ENCODE measurements around the gene ZSWIM3.

The ZSWIM3 gene

DNA sequence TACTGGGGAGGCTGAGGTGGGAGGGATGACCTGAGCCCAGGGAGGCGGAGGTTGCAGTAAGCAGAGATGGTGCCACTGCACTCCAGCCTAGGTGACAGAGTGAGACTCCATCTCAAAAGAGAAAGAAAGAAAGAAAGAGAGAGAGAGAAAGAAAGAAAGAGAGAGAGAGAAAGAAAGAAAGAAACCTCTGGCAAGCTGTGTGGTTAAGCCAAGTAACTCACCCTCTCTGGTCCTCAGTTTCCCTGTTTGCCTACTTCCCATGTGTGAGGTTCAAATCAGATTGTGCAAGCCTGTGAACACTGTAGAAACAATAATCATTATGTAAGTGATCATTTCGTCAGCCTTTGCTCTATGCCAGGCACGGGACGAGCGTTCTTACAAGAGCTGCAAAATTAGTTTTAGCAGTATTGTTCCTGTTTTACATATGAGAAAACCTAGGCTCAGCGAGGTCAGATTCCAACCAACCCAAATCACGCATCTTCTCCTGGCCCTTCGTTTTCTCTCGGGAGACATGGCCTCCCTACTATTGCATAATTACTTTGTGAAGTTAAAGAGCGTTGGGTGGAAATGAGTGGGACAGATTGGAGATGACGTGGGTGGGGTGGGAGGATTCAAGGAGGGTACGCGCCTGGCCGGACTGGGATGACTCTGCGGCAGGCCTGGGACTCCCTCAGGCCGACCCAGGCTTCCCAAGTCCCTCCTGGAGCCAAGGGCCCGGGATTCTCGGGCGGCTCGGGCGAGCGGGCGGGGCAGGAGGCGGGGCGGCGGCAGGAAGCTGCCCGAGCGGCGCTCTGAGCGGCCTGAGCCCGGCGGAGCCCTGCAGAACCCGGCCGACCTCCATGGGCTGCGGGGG lies 24.2 kb upstream of the ZSWIM3 start, which contains the start of gene SNX21:
Gene SNX21 (plus strand): TSS at position 770 of the 853 bp plus-strand sequence. CDS start 121 bp downstream, outside the sequence.
- H3K4me3 ChIP-seq (ENCODE audit: insufficient read depth, low read depth, low read length): peak within 1 kb of the TSS; percentile 63
- WGBS, 2 experiments: 14 to 17% methylated on average over 35 of the region's 35 CpGs
- no peaks in the 10 kb centered on the region for H3K27me3 ChIP-seq (ENCODE audit: control insufficient read depth, insufficient read depth, low read length, poor library complexity, severe bottlenecking)
- peaks cover 5% of the 10 kb centered on the region for H3K4me1 ChIP-seq (ENCODE audit: control insufficient read depth, insufficient read depth, low read length)
- peak within 1 kb of the TSS; percentile 30 for H3K27ac ChIP-seq (ENCODE audit: insufficient read depth, low read depth, low read length, poor library complexity, severe bottlenecking)
- no peaks in the 10 kb centered on the region for H3K9me3 ChIP-seq (ENCODE audit: control insufficient read depth, low read length)
- peaks cover 2% of the 10 kb centered on the region for H3K36me3 ChIP-seq (ENCODE audit: control insufficient read depth, insufficient read depth, low read length)

DNA sequence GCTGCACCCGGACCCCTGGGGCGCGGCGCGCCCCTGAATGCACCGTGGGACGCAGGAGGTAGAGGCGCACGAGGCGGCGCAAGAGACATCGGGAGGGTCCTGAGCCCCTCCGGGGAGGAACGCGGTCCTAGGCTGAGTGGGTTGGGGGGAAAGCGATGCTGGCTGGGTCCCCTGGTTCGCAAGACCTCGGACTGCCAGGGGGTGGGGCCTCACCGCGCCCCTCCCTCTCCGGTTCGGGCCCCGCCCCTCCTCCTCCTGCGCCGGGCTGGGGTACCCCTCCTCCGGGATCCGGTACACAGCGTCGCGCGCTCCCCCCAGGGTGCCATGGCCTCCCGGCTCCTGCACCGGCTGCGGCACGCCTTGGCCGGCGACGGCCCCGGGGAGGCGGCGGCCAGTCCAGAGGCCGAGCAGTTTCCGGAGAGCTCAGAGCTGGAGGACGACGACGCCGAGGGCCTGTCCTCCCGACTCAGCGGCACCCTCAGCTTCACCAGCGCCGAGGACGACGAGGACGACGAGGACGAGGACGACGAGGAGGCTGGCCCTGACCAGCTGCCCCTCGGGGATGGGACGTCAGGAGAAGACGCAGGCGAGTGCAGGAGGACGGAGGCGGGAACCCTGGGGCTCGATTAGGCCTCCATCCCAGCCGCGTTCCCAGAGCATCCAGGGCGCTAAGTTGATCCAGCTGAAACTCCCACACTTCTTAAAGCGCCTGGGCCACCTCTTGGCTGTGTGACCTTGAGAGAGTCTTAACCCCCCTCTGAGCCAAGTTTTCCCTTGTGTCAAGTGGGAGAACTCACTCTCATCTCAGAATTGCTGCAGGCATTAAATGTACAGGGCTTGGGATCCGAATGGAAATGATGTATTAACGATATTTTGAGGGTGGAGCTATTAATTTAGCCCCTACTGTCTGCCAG lies 23.3 kb upstream of the ZSWIM3 start:
- Histone ChIP-seq H3K27ac (ENCODE audit: insufficient read depth, low read depth, low read length, poor library complexity, severe bottlenecking) (peak overlapping the region; percentile 30), H3K36me3 (ENCODE audit: control insufficient read depth, insufficient read depth, low read length) (peaks cover 2% of the 10 kb centered on the region), H3K27me3 (ENCODE audit: control insufficient read depth, insufficient read depth, low read length, poor library complexity, severe bottlenecking) (no peaks in the 10 kb centered on the region), H3K4me3 (ENCODE audit: insufficient read depth, low read depth, low read length) (peak overlapping the region; percentile 63), H3K4me1 (ENCODE audit: control insufficient read depth, insufficient read depth, low read length) (no peaks in the 10 kb centered on the region), H3K9me3 (ENCODE audit: control insufficient read depth, low read length) (no peaks in the 10 kb centered on the region)
- 5 to 6% methylated on average over 71 of the region's 71 CpGs for WGBS, 2 experiments

DNA sequence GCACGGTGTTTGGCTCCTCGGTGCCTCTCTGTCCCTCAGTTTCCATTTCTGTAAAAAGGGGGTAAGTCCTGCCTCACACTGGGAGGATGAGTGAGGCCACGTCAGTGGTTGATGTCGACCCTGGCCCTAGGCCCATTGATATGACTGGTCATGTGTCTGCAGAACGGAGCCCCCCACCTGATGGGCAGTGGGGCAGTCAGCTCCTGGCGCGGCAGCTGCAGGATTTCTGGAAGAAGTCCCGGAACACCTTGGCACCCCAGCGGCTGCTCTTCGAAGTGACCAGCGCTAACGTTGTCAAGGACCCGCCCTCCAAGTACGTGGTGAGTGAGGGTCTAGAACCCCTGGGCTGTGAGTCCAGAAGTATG lies 22.6 kb upstream of the ZSWIM3 start:
- H3K4me3 ChIP-seq (ENCODE audit: insufficient read depth, low read depth, low read length): peak overlapping the region; percentile 63
- no peaks in the 10 kb centered on the region for H3K4me1 ChIP-seq (ENCODE audit: control insufficient read depth, insufficient read depth, low read length)
- H3K27ac ChIP-seq (ENCODE audit: insufficient read depth, low read depth, low read length, poor library complexity, severe bottlenecking): no peak overlapping the region
- peaks cover 2% of the 10 kb centered on the region for H3K36me3 ChIP-seq (ENCODE audit: control insufficient read depth, insufficient read depth, low read length)
- WGBS, 2 experiments: 92 to 93% methylated on average over 14 of the region's 14 CpGs
- H3K27me3 ChIP-seq (ENCODE audit: control insufficient read depth, insufficient read depth, low read length, poor library complexity, severe bottlenecking): no peaks in the 10 kb centered on the region
- H3K9me3 ChIP-seq (ENCODE audit: control insufficient read depth, low read length): no peaks in the 10 kb centered on the region

DNA sequence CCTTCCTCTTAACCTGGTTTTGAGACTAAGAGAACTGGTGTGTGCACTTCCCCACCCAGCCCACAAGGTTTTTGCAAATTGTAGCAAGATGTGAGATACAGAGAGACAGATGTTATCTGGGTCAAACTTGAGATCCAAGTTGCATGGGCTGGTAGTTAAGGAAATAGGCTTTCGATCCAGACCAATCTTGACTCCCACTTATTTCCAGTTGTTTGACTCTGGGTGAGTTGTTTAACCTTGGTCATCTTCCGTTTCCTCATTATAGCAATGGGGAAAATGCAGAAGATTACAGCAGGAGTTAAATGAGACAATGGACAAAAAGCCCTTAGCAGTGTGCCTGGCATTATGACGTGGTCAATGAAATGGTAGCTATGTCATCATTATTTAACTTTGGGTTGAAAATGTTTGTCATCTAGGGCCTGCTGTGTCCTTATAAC lies 22.1 kb upstream of the ZSWIM3 start:
- Histone ChIP-seq H3K27me3 (ENCODE audit: control insufficient read depth, insufficient read depth, low read length, poor library complexity, severe bottlenecking) (no peaks in the 10 kb centered on the region), H3K4me1 (ENCODE audit: control insufficient read depth, insufficient read depth, low read length) (no peaks in the 10 kb centered on the region), H3K4me3 (ENCODE audit: insufficient read depth, low read depth, low read length) (no peak overlapping the region), H3K36me3 (ENCODE audit: control insufficient read depth, insufficient read depth, low read length) (peaks cover 2% of the 10 kb centered on the region), H3K9me3 (ENCODE audit: control insufficient read depth, low read length) (no peaks in the 10 kb centered on the region), H3K27ac (ENCODE audit: insufficient read depth, low read depth, low read length, poor library complexity, severe bottlenecking) (no peak overlapping the region)
- 95 to 97% methylated on average over 3 of the region's 3 CpGs for WGBS, 2 experiments

DNA sequence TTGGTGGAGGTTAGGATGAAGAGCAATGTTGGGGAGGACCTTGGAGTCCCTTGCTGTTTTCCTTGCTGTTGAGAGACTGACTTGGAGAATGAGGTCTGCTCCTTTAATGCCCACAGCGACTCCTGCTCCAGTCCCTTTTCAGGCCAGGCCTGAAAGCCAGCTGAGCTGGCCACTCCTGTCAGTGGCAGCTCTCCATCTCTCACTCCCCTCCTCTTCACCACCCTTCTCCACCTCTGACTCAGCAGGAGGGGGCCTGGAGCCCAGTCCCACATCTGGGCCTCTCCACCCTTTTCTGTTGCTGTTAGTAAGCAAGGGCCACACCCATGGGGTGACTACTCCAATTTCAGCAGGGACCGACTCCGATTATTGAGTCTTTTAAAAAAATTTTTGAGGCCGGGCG lies 21.6 kb upstream of the ZSWIM3 start:
- no peaks in the 10 kb centered on the region for H3K4me1 ChIP-seq (ENCODE audit: control insufficient read depth, insufficient read depth, low read length)
- H3K27ac ChIP-seq (ENCODE audit: insufficient read depth, low read depth, low read length, poor library complexity, severe bottlenecking): no peak overlapping the region
- no peak overlapping the region for H3K4me3 ChIP-seq (ENCODE audit: insufficient read depth, low read depth, low read length)
- H3K36me3 ChIP-seq (ENCODE audit: control insufficient read depth, insufficient read depth, low read length): peaks cover 2% of the 10 kb centered on the region
- no peaks in the 10 kb centered on the region for H3K9me3 ChIP-seq (ENCODE audit: control insufficient read depth, low read length)
- WGBS, 2 experiments: 84 to 90% methylated on average over 5 of the region's 5 CpGs
- H3K27me3 ChIP-seq (ENCODE audit: control insufficient read depth, insufficient read depth, low read length, poor library complexity, severe bottlenecking): no peaks in the 10 kb centered on the region

DNA sequence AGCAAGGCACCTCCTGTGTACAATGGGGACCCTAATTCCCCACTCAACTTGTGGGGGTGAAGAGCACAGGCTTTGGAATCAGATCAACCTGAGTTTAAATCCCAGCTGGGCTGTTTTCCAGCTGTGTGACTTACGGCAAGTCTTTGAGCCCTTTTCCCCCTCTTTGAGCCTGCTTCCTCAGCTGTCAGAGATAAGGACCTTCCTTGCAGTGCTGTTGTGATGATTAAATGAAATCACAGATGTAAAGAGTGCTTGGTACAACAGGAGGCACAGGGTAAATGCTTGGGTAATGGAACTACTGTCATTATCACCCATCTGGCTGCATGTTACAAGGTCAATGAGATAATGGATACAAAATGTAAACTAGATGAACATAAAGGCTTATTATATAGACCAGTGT lies 20.6 kb upstream of the ZSWIM3 start:
- H3K27ac ChIP-seq (ENCODE audit: insufficient read depth, low read depth, low read length, poor library complexity, severe bottlenecking): no peak overlapping the region
- peaks cover 7% of the 10 kb centered on the region for H3K36me3 ChIP-seq (ENCODE audit: control insufficient read depth, insufficient read depth, low read length)
- H3K27me3 ChIP-seq (ENCODE audit: control insufficient read depth, insufficient read depth, low read length, poor library complexity, severe bottlenecking): no peaks in the 10 kb centered on the region
- 69 to 88% methylated on average over 1 of the region's 1 CpG for WGBS, 2 experiments
- H3K4me1 ChIP-seq (ENCODE audit: control insufficient read depth, insufficient read depth, low read length): no peaks in the 10 kb centered on the region
- no peaks in the 10 kb centered on the region for H3K9me3 ChIP-seq (ENCODE audit: control insufficient read depth, low read length)
- H3K4me3 ChIP-seq (ENCODE audit: insufficient read depth, low read depth, low read length): no peak overlapping the region

DNA sequence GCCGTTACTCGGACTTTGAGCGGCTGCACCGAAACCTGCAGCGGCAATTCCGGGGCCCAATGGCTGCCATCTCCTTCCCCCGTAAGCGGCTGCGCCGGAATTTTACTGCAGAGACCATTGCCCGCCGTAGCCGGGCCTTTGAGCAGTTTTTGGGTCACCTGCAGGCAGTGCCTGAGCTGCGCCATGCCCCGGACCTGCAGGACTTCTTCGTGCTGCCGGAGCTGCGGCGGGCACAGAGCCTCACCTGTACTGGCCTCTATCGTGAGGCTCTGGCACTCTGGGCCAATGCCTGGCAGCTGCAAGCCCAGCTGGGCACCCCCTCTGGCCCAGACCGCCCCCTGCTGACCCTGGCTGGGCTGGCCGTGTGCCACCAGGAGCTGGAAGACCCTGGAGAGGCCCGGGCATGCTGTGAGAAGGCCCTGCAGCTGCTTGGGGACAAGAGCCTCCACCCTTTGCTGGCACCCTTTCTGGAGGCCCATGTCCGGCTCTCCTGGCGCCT lies 16.7 kb upstream of the ZSWIM3 start:
- Histone ChIP-seq H3K27me3 (ENCODE audit: control insufficient read depth, insufficient read depth, low read length, poor library complexity, severe bottlenecking) (no peaks in the 10 kb centered on the region), H3K4me1 (ENCODE audit: control insufficient read depth, insufficient read depth, low read length) (no peaks in the 10 kb centered on the region), H3K9me3 (ENCODE audit: control insufficient read depth, low read length) (no peaks in the 10 kb centered on the region), H3K27ac (ENCODE audit: insufficient read depth, low read depth, low read length, poor library complexity, severe bottlenecking) (no peak overlapping the region), H3K36me3 (ENCODE audit: control insufficient read depth, insufficient read depth, low read length) (peaks cover 21% of the 10 kb centered on the region), H3K4me3 (ENCODE audit: insufficient read depth, low read depth, low read length) (no peak overlapping the region)
- WGBS, 2 experiments: 93% methylated on average over 25 of the region's 25 CpGs

DNA sequence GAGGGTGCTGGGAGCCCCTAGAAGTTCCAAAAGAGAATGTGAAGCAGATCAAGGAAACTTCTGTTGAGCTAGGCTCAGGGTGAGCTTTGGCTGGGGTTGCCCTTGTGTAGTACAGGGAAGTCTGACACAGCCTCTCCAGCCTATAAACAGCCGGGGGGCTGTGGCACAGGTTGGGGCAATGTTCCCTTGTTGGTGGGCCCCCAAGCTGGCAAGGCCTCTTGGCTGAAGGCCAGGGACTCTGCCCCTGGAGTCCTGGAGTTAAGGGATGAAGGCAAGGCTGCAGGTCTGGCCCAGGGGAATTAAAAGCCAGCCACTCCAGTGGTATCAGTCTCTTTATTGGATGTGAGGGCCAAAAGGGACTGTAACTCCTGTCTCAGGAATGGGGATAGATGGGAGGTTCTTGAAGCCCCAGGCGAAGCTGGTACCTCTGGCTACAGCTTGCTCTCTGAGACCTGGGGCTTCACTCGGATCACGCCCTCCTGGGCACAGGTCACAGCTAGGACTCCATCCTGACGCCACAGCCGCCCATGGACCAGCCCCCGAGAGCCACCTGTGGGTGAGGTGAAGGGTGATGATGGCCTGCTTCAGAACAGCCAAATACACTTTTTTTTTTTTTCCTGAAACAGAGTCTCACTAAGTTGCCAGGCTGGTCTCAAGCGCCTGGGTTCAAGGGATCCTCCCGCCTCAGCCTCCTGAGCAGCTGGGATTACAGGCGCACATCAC lies 15.8 kb upstream of the ZSWIM3 start:
- WGBS, 2 experiments: 93% methylated on average over 10 of the region's 10 CpGs
- peaks cover 21% of the 10 kb centered on the region for H3K36me3 ChIP-seq (ENCODE audit: control insufficient read depth, insufficient read depth, low read length)
- no peaks in the 10 kb centered on the region for H3K9me3 ChIP-seq (ENCODE audit: control insufficient read depth, low read length)
- no peaks in the 10 kb centered on the region for H3K27me3 ChIP-seq (ENCODE audit: control insufficient read depth, insufficient read depth, low read length, poor library complexity, severe bottlenecking)
- no peak overlapping the region for H3K27ac ChIP-seq (ENCODE audit: insufficient read depth, low read depth, low read length, poor library complexity, severe bottlenecking)
- H3K4me1 ChIP-seq (ENCODE audit: control insufficient read depth, insufficient read depth, low read length): no peaks in the 10 kb centered on the region
- no peak overlapping the region for H3K4me3 ChIP-seq (ENCODE audit: insufficient read depth, low read depth, low read length)

DNA sequence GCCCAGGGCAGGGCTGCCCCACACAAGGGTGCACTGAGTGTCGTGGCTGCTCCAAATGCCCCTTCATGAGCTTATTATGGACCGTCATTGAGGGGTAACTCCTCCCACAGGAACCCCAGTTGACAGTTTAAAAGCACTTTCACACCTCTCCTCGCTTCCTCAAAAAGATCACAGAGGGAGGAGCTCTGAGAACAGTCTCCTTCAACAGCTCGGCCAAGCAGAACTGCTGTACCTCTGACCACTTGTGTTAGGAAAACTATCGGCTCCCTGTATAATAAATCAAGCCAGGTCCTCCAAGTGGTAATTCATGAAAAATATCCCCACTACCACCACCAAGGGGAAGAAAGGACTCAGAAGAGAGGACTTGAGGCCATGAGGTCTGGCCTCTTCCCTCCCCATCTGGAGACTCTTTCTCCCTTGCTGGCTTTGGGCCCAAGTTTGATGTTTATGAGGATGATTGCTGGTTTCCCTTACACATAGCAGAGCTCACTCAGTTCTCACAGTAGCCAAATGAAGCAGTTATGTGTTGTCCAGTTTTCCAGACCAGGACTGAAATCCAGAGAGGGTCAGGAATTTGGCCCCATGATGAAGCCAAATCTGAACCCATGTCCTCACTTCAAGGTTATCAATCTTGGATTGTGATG lies 15.1 kb upstream of the ZSWIM3 start:
- 93 to 94% methylated on average over 5 of the region's 5 CpGs for WGBS, 2 experiments
- Histone ChIP-seq H3K27me3 (ENCODE audit: control insufficient read depth, insufficient read depth, low read length, poor library complexity, severe bottlenecking) (no peaks in the 10 kb centered on the region), H3K4me1 (ENCODE audit: control insufficient read depth, insufficient read depth, low read length) (no peaks in the 10 kb centered on the region), H3K27ac (ENCODE audit: insufficient read depth, low read depth, low read length, poor library complexity, severe bottlenecking) (no peak overlapping the region), H3K4me3 (ENCODE audit: insufficient read depth, low read depth, low read length) (no peak overlapping the region), H3K9me3 (ENCODE audit: control insufficient read depth, low read length) (no peaks in the 10 kb centered on the region), H3K36me3 (ENCODE audit: control insufficient read depth, insufficient read depth, low read length) (peaks cover 21% of the 10 kb centered on the region)

Measured in ectodermal cell (in vitro differentiated cells).